Stomach smooth muscle (tissue), 2 donors: ENCODE data around the gene CLTB.

Experiments used
- H3K27ac ChIP-seq: one replicate; pipeline ENCODE4 v1.7.0; 2013; ENCODE audit warnings: mild to moderate bottlenecking, low read length, inconsistent platforms
- H3K27me3 ChIP-seq, 2 donors: one replicate each; pipeline ENCODE4 v1.7.0; 2013; ENCODE audit warnings: low read length in 2 of 2; ENCODE audit not compliant: insufficient read depth in 2 of 2, control insufficient read depth in 1 of 2
- H3K36me3 ChIP-seq, 2 donors: one replicate each; pipeline ENCODE4 v1.7.0; 2013; ENCODE audit warnings: low read length in 2 of 2; ENCODE audit not compliant: control insufficient read depth in 2 of 2, insufficient read depth in 2 of 2
- H3K4me1 ChIP-seq: one replicate; pipeline ENCODE4 v1.7.0; 2013; ENCODE audit warnings: low read length; ENCODE audit not compliant: control insufficient read depth, insufficient read depth
- H3K4me3 ChIP-seq, 2 donors: one replicate each; pipeline ENCODE4 v1.7.0; 2013; ENCODE audit warnings: low read length in 2 of 2
- H3K9ac ChIP-seq, 2 donors: one replicate each; pipeline ENCODE4 v1.7.0; 2013; ENCODE audit warnings: low read length in 2 of 2, mild to moderate bottlenecking in 1 of 2
- H3K9me3 ChIP-seq, 2 donors: one replicate each; pipeline ENCODE4 v1.7.0; 2013; ENCODE audit warnings: low read length in 2 of 2; ENCODE audit not compliant: control insufficient read depth in 2 of 2
- donor health status: healthy.
- donor health status: Pancreatic carcinoma.

The CLTB gene

DNA sequence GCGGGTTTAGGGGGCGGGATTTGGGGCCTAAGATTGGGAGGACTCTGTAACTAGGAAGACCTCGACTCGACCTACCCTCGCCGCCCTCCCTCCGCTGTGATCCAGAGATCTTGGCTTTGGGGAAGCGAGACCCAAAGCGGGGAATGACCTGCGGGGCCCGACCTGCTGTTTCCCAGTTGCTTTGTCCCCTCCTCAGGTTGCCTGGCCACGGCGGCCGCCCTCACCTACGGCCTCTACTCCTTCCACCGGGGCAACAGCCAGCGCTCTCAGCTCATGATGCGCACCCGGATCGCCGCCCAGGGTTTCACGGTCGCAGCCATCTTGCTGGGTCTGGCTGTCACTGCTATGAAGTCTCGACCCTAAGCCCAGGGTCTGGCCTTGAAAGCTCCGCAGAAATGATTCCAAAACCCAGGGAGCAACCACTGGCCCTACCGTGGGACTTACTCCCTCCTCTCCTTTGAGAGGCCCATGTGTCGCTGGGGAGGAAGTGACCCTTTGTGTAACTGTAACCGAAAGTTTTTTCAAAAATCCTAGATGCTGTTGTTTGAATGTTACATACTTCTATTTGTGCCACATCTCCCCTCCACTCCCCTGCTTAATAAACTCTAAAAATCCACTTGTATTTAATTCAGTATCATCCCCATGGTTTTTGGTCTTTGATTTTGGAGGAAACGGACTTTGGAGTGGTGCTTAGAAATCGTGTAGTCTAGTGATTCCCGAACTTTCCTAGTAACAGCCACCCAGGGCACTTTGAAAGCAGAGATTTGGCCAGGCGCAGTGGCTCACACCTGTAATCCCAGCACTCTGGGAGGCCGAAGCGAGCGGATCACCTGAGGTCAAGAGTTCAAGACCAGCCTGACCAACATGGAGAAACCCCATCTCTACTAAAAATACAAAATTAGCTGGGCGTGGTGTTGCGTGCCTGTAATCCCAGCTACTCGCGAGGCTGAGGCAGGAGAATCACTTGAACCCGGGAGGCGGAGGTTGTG, 26.9 kb downstream of the CLTB start:
- H3K36me3 ChIP-seq, result peaks cover 38 to 42% of the 10 kb centered on the region in 2 donors
- H3K4me1 ChIP-seq, result peaks cover 18% of the 10 kb centered on the region
- peak overlapping the region; percentile 98 to 99 for H3K4me3 ChIP-seq

DNA sequence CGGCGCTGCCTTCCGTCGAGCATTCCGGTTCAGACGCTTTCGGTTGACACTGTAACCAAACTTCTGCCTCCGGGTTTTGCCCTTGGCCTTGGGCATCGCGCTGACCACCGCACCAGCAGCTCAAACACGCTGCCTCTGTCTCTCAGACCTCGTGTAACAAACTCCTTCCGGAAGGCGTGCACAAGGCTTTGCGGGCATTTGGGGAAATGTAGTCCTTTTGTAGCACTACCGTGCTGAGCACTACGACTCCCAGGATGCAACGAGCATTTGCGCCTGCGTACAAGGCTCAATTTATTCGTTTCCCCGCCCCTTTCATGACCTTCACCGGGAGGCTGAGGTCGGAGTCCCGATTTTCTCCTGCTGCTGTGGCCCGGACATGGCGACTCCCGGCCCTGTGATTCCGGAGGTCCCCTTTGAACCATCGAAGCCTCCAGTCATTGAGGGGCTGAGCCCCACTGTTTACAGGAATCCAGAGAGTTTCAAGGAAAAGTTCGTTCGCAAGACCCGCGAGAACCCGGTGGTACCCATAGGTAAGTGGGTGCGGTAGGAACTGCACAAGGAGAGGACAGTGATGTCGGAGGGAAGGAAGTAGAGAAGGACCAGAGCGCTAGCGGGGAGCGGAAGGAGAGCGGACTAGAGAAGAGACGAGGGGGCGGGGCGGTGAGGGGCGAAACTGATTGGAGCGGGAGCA, 27.8 kb downstream of the CLTB start, which contains the start of the genes HIGD2A and NOP16:
TSS of gene HIGD2A (plus strand) at position 308 of the 691 bp plus-strand sequence. CDS start at position 377, 69 bp downstream.
TSS of gene NOP16 (minus strand) at position 155 of the 691 bp plus-strand sequence. CDS start at position 96, 59 bp downstream.
- peaks cover 41% of the 10 kb centered on the region in 2 donors for H3K36me3 ChIP-seq
- peaks cover 18% of the 10 kb centered on the region for H3K4me1 ChIP-seq
- H3K4me3 ChIP-seq, result peak within 1 kb of the TSS; percentile 98 to 99

More for the DNA sequence above, 26.9 kb downstream of the CLTB start:
- Histone ChIP-seq H3K9ac (peak overlapping the region; percentile 96 to 97), H3K27ac (peak overlapping the region; percentile 99), H3K9me3 (no peaks in the 10 kb centered on the region), H3K27me3 (no peaks in the 10 kb centered on the region)

DNA sequence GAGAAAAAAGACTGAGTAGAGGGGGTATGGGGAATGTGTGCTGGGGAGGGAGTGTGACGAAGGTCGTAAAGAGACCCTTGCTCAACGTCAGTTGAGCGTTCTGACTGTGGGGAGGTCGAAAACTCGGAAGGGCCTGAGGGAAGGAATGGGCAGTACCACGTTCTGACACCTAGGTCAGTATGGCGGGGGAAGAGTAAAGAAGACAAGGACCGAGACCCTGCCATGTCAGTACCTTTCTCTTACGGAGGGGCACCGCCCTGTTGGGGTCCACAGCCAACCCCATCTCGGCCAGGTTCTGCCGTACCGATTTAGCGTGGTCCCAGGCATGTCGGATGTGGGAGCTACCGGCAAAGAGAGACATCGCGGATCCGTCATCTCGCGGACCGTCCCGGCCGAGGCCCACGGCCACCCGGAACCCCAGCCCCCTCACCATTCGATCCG, 28.3 kb downstream of the CLTB start:
- Histone ChIP-seq H3K27ac (peak overlapping the region; percentile 99), H3K4me1 (peaks cover 18% of the 10 kb centered on the region), H3K36me3 (peaks cover 40 to 41% of the 10 kb centered on the region in 2 donors)

More for the DNA sequence above, 27.8 kb downstream of the CLTB start, which contains the start of the genes HIGD2A and NOP16:
- Histone ChIP-seq H3K27me3 (no peaks in the 10 kb centered on the region), H3K9ac (peak within 1 kb of the TSS; percentile 97 to 98), H3K9me3 (no peaks in the 10 kb centered on the region), H3K27ac (peak within 1 kb of the TSS; percentile 99)

DNA sequence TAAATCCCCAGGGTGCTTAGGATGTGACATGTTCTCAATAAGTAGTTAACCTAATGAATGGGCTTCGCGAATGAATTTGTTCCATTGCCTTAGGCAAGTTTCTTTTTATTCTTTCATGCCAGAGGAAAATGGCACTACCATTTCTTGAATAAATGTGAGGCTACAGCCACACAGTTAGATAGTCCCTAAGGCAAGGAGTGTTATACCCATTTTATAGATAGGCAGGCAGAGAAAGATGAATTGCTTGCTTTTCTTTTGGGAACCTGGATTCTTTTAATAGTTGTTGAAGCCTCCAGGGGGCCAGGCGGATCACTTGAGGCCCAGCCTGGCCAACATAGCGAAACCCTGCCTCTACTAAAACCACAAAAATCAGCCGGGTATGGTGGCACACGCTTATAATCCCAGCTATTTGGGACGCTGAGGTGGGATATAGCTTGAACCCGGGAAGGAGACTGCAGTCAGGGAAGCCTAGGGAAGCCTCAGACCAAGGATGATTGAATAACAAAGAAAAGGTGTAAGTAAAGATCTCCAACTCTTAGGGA, 28.9 kb downstream of the CLTB start:
- H3K36me3 ChIP-seq, result peaks cover 35 to 44% of the 10 kb centered on the region in 2 donors
- H3K4me1 ChIP-seq, result peaks cover 19% of the 10 kb centered on the region
- H3K4me3 ChIP-seq, result peak overlapping the region; percentile 98 to 99

More for the DNA sequence above, 28.3 kb downstream of the CLTB start:
- Histone ChIP-seq H3K27me3 (no peaks in the 10 kb centered on the region), H3K4me3 (peak overlapping the region; percentile 98 to 99), H3K9ac (peak overlapping the region; percentile 97 to 98), H3K9me3 (no peaks in the 10 kb centered on the region)

DNA sequence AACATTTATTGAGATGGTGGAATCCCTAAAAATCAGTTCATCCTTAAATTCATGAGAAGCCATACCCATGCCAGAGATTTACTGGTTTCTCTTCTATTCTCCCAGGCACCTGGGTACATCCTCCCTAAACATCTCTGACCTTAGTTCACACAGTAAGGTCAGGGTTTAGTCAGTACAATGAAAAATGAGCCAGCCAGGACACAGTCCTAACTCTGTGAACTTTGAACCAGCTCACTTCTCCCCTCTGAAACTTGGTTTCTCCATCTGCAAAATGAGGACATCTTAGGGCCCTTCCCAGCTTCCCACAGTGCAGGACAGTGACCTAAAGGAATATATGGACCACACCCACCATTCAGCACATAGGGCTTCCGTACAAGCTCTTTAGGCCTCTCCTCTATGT, 29.8 kb downstream of the CLTB start:
- peaks cover 28% of the 10 kb centered on the region for H3K4me1 ChIP-seq
- H3K27me3 ChIP-seq, result no peaks in the 10 kb centered on the region
- H3K9ac ChIP-seq, result no peak overlapping the region
- no peak overlapping the region for H3K4me3 ChIP-seq
- H3K9me3 ChIP-seq, result no peaks in the 10 kb centered on the region
- H3K36me3 ChIP-seq, result peaks cover 27 to 37% of the 10 kb centered on the region in 2 donors
- no peak overlapping the region for H3K27ac ChIP-seq

More for the DNA sequence above, 28.9 kb downstream of the CLTB start:
- H3K9ac ChIP-seq, result peak overlapping the region; percentile 97 to 98
- no peaks in the 10 kb centered on the region for H3K9me3 ChIP-seq
- H3K27ac ChIP-seq, result no peak overlapping the region
- H3K27me3 ChIP-seq, result no peaks in the 10 kb centered on the region

DNA sequence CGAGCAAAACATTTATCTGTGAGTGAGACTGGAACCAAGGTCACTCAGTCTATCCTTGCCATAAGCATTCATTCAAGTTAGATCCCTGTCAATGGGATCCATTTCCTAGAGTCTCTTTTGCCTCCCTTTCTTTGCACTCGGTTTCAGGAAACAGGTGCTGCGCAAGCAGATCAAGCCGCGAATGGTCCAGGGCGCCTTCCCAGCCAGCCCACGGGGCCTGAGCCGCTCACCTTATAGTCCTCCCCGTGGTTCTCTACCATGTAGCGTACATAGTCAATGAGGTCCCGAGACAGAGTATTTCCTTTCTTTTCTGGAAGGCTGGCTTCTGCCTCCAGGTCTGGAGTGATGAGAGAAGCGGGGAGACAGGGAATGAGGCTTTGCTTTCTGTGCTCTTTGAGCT, 31.3 kb downstream of the CLTB start:
- Histone ChIP-seq H3K36me3 (peaks cover 22 to 28% of the 10 kb centered on the region in 2 donors), H3K27ac (no peak overlapping the region), H3K9ac (no peak overlapping the region), H3K27me3 (no peaks in the 10 kb centered on the region), H3K4me3 (no peak overlapping the region), H3K9me3 (no peaks in the 10 kb centered on the region), H3K4me1 (peaks cover 34% of the 10 kb centered on the region)

DNA sequence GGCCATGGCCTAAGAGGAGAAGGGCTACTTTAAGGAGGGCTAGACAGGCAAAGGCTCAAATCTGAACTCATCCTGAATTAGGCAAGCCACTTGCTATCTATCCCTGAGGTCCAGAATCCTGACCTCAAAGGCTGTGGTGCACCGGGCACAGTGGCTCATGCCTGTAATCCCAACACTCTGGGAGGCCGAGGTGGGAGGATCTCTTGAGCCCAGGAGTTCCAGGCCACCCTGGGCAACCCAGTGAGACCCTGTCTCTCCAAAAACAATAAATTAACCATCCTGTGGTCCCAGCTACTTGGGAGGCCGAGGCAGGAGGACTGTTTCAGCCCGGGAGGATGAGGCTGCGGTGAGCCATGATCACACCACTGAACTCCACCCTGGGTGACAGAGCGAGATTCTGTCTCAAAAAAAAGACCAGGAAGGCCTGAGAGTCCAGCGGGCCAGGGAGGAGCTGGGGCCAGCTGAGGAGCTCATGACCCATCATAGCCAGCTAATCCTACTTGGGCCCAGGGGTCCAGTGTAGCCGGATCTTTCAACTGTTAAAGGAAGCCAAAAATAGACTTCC, 31.9 kb downstream of the CLTB start:
- peaks cover 32% of the 10 kb centered on the region for H3K4me1 ChIP-seq
- no peaks in the 10 kb centered on the region for H3K27me3 ChIP-seq
- H3K36me3 ChIP-seq, result peaks cover 22 to 28% of the 10 kb centered on the region in 2 donors
- H3K9me3 ChIP-seq, result no peaks in the 10 kb centered on the region
- H3K27ac ChIP-seq, result no peak overlapping the region
- no peak overlapping the region for H3K4me3 ChIP-seq
- H3K9ac ChIP-seq, result no peak overlapping the region

DNA sequence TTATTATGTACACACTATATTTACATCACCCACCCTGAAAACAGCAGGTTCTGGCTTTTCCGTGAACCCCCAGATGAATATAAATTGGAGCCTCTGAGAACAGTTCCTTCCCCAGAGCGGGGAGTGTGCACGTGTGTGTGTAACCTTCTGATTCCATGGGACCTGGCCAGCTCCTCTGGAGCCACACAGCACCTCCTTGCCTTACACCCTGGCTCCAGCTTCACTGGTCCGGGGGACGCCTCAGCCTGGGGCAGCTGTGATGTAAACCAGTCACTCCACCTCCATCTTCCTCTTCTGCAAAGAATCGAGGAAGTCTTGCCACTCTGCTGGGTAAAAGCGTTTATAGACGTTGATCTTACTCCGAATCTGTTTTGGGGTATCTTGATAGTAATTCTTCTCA, 32.4 kb downstream of the CLTB start:
- Histone ChIP-seq H3K27ac (no peak overlapping the region), H3K4me3 (no peak overlapping the region), H3K27me3 (no peaks in the 10 kb centered on the region), H3K9ac (no peak overlapping the region), H3K9me3 (no peaks in the 10 kb centered on the region), H3K36me3 (peaks cover 22 to 28% of the 10 kb centered on the region in 2 donors), H3K4me1 (peaks cover 27% of the 10 kb centered on the region)

DNA sequence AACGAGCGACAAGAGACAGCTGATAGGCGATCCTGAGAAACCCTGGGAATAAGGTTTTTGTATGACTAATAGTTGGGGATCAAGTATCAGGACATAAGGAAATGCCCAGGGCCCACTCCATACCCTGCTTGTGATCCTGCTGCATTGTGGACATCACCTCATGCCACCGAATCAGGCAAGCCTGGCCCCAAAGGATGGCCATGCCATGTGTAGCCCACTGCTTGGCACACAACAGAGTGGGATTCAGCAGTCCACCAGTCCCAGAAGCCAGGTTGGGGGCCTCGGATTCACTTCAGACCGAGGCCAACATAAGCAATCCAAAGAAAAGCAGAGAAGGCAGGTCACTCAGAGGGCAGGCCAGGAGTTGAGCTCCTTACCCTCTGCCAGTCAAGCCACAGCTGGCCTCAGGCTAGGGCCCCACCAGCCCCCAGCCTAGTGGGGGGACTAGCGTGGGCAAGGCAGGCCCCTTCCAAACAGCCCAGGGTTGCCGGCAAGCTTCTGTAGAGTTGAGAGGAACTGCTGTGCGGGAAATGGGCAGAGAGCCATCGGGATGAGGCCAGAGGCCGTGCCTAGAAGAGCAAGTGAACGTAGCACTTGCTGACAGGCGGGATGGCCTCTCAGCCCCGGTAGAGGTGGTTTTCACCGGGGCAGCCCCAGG, 33.0 kb downstream of the CLTB start:
- peaks cover 22 to 28% of the 10 kb centered on the region in 2 donors for H3K36me3 ChIP-seq
- H3K4me3 ChIP-seq, result no peak overlapping the region
- H3K27me3 ChIP-seq, result no peaks in the 10 kb centered on the region
- no peak overlapping the region for H3K9ac ChIP-seq
- H3K9me3 ChIP-seq, result no peaks in the 10 kb centered on the region
- peaks cover 27% of the 10 kb centered on the region for H3K4me1 ChIP-seq
- no peak overlapping the region for H3K27ac ChIP-seq
